RKO (cell line): ENCODE measurements around the gene AOC3.
"Not testable (repeated sequence)": the region's sequence is repeated elsewhere in the genome, so short reads cannot be mapped to it uniquely, and the experiment has no call there.

ENCODE experiments used
- DNase-seq: peaks from one replicate; pipeline ENCODE4 v3.0.0-alpha.2; 2016; ENCODE audit warnings: low spot score

Gene AOC3

GRCh38 chr17:42867694-42868261 is 16.8 kb downstream of the AOC3 start:
- not testable (repeated sequence) for DNase-seq

GRCh38 chr17:42868338-42868737 is 17.3 kb downstream of the AOC3 start:
- no peak for DNase-seq

- no peak for DNase-seq
These were observed 20.6 kb downstream of the AOC3 start for GRCh38 chr17:42871647-42872046.

DNA sequence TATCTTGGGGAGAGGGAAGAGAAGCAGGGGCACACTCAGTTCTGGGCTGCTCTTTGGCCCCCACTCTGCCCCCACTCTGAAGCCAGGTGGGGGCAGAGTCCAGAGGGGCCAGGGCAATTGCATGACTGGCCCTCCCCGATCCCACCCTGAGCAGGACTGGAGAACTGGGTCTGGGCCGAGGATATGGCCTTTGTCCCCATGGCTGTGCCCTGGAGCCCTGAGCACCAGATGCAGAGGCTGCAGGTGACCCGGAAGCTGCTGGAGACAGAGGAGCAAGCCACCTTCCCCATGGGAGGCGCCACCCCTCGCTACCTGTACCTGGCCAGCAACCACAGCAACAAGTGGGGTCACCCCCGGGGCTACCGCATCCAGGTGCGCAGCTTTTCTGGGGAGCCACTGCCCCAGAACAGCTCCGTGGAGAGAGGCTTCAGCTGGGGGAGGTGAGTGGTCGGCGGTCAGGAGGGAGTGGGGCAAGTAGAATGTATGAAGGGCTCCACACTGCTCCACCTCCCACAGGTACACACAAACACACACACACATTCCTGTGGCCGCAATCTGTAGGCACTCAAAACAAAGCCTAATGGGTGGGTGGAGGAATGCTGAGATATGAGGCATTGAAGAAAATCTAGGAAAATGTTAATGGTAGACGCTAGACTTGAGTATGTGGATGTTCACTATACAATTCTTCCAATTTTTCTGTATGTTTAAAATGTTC is 21.4 kb downstream of the AOC3 start:
- no peak for DNase-seq

- no peak for DNase-seq
These were observed 22.3 kb downstream of the AOC3 start for GRCh38 chr17:42873315-42873714.

DNA sequence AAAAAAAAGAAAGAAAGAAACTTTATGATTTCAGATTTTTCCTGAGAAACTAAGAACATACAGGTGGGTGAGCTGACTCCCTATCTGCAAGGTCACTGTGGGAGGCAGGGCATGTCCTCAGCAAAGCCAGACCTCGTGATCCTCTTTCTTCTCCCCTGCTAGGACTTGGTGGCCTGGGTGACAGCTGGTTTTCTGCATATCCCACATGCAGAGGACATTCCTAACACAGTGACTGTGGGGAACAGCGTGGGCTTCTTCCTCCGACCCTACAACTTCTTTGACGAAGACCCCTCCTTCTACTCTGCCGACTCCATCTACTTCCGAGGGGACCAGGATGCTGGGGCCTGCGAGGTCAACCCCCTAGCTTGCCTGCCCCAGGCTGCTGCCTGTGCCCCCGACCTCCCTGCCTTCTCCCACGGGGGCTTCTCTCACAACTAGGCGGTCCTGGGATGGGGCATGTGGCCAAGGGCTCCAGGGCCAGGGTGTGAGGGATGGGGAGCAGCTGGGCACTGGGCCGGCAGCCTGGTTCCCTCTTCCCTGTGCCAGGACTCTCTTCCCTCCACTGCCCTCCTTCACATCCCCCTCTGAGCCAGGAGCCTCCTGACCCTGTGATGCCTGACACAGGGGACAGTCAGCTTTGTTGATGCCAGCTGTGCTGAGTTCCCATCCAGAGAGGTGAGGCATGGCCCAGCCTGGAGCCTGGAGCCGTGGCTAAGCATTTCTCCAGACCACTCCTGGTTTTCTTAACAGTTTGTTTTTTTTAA is 23.1 kb downstream of the AOC3 start:
- DNase-seq, result not testable (repeated sequence)

GRCh38 chr17:42877037-42877436 is 26.0 kb downstream of the AOC3 start:
- DNase-seq, result no peak

- no peak for DNase-seq
These were observed 27.3 kb downstream of the AOC3 start for GRCh38 chr17:42878123-42878880.

DNA sequence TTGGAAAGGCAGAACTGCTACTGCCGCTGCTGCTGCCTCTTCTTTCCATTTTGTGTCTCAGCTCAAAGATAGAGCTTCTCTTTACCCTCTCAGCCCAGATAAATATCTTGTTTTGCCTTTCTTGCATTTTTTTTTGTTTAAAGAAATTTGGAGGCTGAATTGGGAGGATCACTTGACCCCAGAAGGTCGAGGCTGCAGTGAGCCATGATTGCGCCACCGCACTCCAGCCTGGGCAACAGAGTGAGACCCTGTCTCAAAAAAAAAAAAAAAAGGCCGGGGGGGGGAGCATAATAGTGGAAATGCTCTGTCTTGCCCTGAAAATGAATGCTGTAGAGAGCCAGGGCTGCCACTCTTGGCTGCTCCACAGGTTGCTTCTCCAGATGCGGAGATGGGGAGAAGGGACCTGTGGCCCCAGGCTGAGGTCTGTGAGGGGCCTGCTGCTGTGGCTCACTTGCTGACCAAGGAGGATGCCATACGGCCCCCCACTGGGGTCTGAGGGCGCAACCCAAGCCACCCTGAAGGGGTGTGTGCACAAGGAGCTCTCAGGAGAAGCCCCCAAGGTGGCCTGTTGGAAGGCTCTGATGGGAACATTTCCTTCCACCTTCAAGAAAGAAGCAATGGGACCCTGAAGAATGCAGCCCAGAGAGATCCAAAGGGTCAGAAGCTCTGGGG is 28.1 kb downstream of the AOC3 start:
- DNase-seq, result no peak

GRCh38 chr17:42879596-42879985 is 28.6 kb downstream of the AOC3 start:
- DNase-seq, result peak; percentile 17

GRCh38 chr17:42880776-42881310 is 29.8 kb downstream of the AOC3 start:
- DNase-seq, result no peak

- DNase-seq, result not testable (repeated sequence)
These were observed 30.7 kb downstream of the AOC3 start for GRCh38 chr17:42881706-42882105.

DNA sequence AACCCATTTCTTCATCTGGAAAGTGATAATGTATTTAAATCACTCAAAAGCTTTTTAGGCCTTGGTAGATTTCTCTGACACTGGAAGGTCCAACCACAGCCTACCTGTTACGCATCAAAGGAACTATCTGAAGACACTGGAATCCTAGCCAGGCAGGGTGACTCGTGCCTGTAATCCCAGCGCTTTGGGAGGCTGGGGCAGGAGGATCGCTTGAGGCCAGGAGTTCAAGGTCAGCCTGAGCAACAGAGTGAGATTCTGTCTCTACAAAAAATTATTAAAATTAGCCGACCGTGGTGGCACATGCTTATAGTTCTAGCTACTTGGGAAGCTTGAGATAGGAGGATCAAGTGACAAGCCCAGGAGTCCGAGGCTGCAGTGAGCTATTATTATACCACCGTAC is 31.2 kb downstream of the AOC3 start:
- no peak for DNase-seq

DNA sequence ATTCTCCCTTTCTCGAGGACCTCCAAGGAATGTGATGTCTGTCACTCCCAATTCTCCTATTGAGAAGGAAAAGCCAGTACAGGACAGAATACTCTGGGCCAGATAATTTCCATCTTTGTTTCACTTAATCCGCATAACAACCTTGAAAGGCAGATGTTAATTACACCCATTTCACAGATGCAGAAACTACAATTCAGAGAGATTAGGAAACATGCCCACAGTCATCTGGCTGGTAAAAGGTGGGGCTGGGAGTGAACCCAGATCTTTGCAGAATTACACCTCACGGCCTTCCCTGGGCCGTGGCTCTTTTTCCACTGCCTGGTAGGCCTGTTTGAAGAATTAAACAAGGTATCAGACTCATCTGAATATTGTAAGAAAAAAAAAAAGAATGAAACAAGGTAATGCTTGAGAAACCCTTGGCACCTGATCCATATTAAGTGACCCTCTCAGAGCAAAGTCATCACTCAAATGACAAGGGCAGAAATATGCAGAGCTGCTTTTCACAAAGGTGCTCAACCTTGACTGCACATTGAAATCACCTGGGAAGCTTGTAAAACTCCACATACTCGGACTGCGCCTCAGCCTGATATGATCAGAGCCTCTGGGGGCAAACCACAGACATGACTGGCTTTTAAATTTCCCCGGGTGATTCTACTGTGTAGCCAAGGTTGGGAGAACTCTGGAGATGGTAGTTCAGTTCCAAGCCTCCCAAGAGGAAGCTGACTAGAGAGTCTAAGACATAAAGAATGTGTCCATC is 33.0 kb downstream of the AOC3 start:
- DNase-seq, result no peak

GRCh38 chr17:42885806-42886205 is 34.8 kb downstream of the AOC3 start:
- DNase-seq, result not testable (repeated sequence)

DNA sequence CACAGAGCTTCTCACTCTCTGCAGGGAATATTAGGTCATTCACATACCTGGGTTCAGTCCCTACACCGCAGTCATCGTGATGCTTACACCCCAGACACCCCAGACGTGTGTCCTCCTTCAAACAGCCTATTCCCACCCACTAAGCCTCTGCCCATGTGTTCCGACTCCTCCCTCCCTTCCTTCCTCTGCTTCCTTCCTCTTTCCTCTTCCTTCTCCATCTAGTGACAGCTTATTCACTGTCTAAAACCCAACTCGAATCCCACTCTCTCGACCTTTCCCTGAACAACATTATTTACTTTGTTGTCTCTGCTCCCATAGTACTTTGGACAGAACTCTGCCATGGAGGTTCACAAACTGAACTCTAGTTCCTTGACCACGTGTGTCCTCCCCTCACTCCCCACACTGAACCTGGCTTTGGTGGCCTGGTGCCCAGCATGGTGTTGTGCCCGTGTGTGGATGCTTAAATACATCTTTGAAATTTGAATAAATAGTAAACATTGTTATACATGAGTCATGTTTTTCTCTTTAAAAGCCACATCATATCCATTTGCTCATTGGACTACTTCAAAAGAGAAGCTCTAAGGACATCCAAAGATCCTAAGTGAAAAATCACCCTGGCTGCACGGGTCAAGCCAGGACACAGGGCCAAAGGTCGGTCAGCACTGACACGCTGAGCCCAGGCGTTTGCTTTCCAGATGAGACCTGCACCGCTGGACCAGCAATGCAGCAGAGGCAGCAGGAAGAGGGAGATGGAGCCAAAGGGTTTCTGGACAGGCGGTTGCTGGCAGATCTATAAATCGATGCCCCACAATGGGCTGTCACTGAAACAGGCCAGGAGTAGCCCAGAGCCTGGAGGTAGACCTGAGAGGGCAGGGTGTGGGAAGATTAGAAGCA is 35.5 kb downstream of the AOC3 start:
- no peak for DNase-seq

DNA sequence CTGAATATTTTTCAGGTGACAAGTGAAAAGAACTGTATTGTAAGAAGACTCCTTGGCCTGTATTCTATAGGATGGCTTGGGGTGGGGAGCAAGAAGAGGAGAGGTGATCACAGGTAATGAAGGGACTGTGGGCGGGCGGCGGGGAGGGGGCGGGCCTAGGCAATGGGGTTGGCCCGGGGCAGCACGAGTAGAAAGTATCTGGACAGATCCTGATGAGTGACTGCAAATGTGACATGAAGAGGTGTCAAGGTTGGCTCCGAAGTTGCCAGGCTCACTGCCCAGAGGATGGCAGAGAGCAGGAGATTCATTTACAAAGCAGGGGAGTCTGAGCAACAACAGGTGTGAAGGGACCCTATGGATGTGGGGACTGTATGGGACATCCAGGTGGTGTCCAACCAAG is 38.8 kb downstream of the AOC3 start:
- DNase-seq, result no peak

DNA sequence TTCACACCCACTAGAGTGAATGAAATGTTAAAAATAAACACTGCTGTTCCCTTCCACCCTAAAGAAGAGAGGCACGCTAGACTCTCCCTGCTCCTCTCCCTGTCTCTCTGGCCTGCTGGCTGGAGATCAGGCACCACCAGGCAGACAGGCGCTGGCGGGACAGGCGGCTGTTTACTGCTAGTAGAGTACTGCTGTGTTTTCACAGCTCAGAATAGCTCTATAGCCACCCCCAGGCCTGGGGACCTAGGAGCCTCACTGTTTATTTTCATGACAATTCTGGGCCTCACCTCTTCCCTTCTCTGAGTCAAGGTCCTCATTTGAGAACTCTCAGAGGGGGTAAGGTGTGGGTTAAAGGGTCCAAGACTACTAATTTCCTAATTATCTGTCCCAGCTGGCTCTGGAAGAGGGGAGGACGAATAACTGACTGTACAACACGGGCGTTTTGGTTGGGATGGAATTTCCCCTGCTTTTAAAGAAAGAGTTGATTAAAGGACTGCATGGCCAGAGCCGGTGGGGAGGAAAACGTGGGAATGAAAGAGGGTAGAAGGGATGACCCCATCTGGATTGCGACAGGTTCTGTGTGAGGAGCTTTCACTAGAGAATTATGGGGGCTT is 40.6 kb downstream of the AOC3 start:
- no peak for DNase-seq

GRCh38 chr17:42893359-42893758 is 42.4 kb downstream of the AOC3 start:
- DNase-seq, result no peak
